ENCODE data around the gene LRRC3.

- TF ChIP-seq CTCF (IDR thresholded peaks at IDR 0.05; ENCODE audit: control extremely low read depth in 1 of 3, insufficient read depth in 1 of 3, low read depth in 1 of 3, low read length in 3 of 3) (no peak), SP2 (IDR thresholded peaks at IDR 0.05; ENCODE audit: low read length) (no peak)
Measured at GRCh38 chr21:44436958-44437357, 18.4 kb upstream of the LRRC3 start.

Measured in H1 (cell line).